Smooth muscle cell of the brain vasculature (primary cell): ENCODE data around the gene SLC35G3.
"Not testable (repeated sequence)": the region's sequence is repeated elsewhere in the genome, so short reads cannot be mapped to it uniquely, and the experiment has no call there.

Source experiments
- DNase-seq: peaks from one replicate; pipeline ENCODE4 v3.0.0-alpha.2; 2012; ENCODE audit warnings: low read depth, low spot score

Gene SLC35G3

DNA sequence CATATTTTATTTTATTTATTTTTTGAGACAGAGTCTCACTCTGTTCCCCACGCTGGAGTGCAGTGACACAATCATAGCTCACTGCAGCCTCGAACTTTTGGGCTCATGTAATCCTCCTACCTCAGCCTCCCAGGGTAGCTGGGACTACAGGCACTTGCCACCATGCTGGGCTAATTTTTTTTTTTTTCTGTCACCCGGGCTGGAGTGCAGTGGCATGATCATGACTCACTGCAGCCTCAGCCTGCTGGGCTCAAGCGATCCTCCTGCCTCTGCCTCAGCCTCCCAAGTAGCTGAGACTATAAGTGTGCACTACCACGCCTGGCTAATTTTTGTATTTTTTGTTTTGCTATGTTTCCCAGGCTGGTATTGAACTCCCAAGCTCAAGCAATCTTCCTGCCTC lies 29.5 kb downstream of the SLC35G3 start:
- no peak for DNase-seq

DNA sequence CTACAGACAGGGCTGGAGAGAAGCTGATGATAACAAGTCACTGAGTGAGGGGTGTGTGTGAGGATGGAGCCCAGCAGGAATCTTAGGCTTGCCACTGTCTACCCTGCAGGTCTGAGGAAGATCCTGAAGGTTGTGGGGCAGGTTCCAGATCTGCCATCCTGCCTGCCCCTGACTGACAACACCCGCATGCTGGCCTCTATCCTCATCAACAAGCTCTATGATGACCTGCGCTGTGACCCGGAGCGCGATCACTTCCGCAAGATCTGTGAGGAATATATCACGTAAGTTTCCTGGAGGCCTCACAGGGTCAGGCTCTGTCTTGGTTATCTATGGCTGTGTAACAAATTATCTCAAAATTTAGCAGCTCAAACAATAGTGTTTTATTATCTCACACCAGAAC lies 30.3 kb downstream of the SLC35G3 start:
- DNase-seq = no peak

DNA sequence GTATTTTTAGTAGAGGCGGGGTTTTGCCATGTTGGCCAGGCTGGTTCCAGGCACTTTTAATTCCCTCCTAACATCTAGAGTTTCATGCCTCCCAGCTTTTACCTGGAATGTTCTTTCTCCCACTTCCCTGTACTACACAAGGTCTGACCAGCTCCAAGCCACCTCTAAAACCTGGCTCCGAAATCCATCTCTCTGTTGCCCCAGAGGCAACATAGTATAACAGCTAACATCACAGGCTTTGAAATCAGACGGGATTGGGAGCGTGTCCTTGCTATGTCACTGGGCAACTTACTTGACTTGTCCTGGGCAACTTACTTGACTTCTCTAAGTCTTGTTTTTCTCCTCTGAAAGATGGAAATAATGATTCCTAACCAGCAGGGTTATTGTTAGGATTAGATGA lies 31.4 kb downstream of the SLC35G3 start:
- DNase-seq = no peak

DNA sequence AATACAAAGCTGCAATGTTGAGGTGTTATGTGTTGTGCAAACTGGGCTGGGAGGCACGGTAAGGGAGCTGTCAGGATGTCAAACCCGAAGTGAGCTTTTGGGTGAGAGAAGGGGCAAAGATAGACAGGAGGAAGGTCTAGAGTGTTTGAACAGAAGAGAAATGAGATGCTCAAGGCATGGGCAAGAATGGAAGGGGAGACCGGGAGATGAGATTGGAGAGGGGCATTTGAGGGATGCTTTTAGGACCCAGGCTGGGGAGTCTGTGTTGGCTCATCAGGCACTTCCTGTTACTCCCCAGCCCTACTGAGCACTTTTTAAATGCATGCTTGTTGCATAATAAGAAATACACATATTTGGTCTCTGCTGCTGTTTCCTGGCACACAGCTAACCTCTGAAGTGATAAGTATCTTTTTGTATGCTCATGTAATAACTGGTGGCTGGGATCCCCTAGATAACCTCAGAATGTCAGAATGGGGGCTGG lies 32.9 kb downstream of the SLC35G3 start:
- DNase-seq = no peak

DNA sequence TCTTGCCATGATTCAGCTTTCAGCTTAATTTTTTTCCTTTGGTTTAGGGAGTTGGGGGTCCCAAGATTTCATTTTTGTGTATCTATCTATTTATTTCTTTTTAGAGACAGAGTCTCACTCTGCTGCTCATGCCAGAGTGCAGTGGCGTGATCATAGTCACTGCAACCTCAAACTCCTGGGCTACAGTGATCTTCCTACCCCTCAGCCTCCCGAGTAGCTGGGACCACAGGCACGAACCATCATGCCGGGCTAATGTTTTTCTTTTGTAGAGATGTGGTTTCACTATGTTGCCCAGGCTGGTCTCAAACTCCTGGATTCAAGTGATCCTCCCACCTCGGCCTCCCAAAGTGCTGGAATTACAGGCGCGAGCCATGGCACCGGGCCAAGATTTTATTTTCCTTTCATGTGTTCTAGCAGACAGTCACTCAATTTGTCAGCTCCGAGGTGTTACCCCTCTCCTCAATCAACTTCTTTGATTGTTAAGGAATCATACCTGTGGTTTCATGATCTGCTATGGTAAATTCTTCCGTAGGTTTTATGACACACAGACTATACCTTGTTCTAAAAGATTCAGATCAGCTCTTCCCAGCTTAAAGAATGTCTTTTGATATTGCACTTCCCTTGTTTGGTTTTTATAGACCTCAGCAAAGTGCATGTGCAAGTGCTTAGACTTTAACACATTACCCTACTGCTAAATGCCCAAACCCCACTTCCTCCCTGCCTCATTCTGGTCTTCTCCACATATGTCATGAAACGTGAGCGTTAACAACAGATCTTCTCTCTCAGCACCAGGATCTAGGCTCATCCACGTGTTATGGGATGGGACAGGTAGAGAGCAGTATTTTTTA lies 33.6 kb downstream of the SLC35G3 start:
- no peak for DNase-seq

DNA sequence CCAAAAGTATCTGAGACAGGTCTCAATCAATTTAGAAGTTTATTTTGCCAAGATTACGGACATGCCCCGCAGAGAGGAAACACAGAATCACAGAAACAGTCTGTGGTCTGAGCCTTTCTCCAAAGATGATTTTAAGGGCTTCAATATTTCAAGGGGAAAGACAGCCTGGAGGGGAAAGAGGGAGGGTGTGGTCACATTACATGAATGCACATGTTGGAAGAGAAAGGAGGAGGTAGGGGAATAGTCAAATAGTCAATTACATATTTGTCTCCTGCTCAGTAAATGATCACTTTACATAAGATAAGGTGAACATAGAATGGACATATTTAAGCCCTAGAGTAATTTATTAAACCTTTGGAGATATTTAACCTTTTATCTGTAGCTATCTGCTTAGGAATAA lies 34.3 kb downstream of the SLC35G3 start:
- DNase-seq = no peak

DNA sequence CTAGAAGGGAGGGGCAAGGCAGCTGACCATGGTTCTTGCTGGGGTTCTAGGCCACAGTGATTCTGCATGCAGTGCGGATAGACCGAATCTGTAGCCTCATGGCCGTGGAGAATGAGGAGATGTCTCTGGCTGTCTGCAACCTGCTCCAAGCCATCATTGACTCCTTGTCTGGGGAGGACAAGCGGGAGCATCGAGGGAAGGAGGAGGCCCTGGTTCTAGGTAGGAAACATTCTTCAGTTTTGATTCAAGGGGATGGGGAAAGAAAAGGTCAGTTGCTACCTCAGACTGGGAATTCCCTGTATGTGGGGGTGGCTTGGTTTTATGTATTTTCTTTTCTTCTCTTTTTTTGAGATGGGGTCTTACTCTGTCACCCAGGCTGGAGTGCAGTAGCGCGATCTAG lies 38.9 kb downstream of the SLC35G3 start:
- no peak for DNase-seq

DNA sequence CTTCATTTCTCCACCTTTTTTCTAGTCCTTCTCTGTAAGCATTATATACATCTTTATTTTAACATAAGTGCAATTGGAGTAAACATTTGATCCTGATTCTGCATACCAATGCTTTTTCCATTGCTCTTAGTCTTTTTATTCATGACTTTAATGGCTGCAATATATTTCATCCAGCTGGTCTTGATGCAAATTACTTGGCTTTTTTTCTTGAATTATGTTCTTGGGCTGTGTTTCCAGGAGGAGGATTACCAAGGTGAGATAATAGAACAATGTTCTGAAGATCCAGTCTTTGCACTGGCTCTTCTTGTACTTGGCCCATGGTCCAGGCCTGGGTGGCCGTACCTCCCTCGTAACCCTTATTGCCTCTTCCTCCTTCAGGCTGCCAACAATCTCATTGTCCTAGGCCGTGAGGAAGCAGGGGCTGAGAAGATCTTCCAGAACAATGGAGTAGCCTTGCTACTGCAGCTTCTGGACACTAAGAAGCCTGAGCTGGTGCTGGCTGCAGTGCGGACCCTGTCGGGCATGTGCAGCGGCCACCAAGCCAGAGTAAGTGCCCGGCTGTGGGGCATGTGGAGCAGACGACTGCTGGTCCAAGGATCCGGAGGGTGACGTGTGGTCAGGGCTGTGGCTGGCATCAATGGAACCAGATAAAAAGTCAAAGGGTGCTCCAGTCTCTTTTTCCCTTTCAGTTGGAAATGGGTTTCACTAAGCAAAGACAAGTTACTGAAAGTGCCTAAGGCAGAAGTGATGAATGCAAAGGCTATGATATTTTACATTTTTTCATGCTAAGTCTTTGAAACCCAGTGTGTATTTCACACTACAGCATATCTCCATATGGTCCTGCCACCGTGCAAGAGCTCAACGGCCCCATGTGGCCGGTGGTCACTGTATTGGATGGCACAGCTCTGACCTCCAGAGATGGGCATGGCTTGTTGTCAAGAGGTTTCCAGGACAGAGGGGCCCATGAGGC lies 39.7 kb downstream of the SLC35G3 start:
- no peak for DNase-seq

DNA sequence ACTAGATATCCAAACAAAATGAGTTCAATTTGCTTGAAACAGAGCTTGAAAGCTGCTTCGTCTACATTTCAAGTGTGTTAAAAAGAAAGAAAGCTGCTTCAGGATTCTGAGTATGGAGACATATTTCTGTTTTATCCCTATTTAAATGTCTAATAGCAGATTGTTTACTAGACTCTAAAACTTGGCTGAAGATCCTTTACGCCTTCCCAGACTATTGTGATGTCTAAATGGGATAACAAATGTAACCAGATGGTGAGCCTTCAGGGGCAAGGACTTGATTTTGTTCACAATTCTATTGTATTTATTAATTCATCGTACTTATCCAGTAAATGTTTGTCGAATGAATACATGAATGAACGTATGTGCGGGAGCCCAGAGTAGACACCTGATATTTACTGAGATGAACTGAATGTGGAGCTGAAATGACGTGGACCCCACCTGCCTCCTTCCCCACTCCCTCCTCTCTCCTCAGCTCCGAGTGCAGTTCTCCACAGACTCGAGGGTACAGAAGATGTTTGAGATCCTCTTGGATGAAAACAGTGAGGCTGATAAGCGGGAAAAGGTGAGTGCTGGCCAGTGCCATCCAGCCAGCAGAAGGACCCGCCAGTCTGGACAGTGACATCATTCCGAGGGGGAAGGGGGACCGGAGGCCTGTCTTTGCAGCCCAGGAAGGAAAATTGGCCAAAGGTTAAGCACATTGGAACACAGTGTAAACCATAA lies 41.6 kb downstream of the SLC35G3 start:
- no peak for DNase-seq

DNA sequence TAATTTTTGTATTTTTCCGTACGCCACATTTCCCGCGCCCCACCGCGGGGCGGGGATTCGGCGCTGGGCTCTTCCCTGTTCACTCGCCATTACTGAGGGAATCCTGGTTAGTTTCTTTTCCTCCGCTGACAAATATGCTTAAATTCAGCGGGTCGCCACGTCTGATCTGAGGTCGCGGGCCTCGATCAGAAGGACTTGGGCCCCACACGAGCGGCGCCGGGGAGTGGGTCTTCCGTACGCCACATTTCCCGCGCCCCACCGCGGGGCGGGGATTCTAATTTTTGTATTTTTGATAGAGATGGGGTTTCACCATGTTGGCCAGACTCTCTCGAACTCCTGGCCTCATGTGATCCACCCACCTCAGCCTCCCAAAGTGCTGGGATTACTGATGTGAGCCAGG lies 43.1 kb downstream of the SLC35G3 start:
- DNase-seq = not testable (repeated sequence)

DNA sequence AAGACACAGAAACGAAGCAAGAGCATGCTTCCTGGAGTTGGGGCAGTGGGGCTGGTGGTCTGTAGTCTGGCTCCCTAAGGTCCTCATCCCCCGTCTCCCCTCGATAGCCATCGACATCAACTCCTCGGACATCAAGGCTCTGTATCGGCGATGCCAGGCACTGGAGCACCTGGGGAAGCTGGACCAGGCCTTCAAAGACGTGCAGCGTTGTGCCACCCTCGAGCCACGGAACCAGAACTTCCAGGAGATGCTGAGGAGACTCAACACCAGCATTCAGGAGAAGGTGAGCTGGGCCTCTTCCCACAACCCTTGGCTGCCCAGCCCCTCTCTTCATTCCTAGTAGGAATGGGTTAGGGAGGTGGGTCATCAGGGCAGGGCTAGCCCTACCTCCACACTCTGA lies 44.3 kb downstream of the SLC35G3 start:
- no peak for DNase-seq

DNA sequence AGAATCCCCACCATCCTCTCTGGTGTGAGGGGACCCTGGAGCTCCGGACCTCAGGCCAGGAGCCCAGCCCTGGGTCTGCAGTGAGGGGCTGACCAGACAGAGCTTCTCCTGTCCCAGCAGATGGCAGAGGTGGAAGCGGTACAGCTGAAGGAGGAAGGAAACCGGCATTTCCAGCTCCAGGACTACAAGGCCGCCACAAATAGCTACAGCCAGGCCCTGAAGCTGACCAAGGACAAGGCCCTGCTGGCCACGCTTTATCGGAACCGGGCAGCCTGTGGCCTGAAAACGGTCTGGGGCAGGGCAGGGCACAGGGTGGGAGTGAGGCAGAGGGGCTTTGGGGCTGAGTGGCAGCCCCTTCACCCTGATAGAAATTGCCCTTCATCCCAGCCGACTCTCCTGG lies 46.0 kb downstream of the SLC35G3 start:
- no peak for DNase-seq

DNA sequence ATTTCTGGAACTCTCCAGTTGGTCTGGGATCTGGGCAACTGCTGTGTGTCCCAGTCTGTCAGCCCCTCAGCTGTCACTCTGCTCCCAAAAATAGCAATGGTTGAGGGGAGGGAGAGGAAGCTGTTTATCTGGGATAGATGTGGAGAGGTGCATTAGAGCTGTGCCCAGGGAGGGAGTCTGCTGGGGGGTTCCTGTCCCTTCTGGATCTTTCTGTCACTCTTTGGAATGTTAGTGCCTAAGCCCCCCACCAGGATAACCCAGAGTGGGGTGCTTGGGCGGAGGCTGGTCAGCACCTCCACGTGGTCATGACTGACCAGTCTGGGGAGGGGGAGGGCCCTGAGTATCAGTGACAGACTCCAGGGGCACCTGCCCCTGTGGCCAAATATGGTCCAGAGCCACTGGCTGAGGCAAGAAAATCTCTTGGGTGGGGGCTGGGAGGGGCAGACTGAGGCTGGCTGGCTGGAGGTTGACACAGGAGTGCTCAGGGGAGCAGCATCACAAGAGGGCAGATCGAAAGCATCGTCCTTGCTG lies 46.8 kb downstream of the SLC35G3 start, which contains the start of gene UNC45B:
Gene UNC45B, plus strand, starts transcription at position 443 of the 531 bp plus-strand sequence. CDS start 447 bp downstream, outside the sequence.
- no peak for DNase-seq

DNA sequence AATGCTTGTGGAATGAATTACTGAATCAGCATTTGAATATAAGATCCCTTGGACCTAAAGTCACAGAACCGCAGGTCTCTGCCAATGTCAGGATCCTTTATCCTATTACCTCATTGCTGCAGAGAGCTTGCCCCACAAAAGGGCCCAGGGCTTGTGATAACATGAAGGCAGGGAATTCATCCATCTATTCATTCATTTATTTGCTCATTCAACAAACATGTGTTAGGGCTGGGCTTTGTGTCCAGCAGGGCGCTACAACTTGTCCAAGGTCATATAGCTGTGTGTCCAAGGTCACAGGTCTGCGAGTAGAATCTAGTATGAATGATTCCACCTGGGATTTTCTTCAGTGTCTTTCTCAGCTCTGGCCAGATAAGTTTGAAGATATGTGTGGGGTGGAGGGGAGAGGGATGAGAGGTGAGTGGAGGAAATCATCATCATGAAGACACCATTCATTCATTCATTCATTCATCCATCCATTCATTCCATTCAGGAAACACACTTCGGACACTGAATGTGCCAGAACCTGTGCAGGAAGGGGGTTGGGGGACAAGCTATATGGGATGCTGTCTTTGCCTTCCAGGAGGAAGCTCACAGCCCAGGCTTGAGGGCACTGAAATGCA lies 47.9 kb downstream of the SLC35G3 start:
- DNase-seq = no peak

DNA sequence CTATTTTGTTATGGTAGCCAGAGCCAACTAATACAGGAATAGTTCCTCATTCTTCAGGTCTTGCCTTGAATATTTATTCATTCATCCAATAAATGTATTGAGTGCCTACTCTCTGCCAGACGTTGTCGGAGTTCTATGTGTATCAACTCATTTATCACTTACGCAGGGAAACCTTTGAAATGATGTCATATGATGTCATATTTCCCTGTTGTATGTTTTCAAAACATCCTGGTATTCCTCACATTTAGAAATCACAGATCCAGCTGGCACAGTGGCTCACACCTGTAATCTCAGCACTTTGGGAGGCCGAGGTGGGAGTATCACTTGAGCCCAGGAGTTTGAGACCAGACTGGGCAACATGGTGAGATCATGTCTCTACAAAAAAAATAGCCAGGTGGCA lies 49.4 kb downstream of the SLC35G3 start:
- DNase-seq = no peak
